ENCODE results near the gene SLC8B1. TPM values are rescaled to one million over a fixed set of nuclear protein-coding genes. Genes with fewer than 3 reads are reported as not detected.

Gene SLC8B1
- total RNA-seq, 1 donor from 2014 or later = 42.2 TPM

DNA sequence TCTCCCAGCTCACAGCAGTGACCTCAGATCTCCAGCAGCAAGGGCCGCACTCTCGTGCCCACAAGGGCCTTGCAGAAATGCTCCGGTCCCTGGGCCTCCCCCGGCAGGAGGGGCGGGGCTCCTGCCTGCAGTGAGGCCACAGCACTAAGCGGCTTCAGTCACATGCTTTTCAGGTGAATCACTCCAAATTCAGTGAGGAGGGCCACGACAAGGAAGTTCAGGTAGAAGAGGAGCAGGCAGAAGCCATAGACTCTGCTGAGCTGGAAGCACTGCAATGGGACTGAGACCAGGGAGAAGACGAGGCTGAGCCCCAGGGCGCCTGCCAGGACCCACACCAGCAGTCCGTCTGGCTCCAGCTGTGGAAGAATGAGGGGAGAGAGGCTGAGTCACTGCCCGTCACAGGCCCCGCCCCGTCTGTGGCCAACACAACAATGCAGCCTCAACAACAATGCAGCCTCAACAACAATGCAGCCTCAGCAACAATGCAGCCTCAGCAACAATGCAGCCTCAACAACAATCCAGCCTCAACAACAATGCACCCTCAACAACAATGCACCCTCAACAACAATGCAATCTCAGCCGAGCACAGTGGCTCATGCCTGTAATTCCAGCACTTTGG lies 35.2 kb downstream of the SLC8B1 start:
- Histone ChIP-seq H3K36me3 (peaks cover 0 to 49% of the 10 kb centered on the region in 2 donors), H3K4me3 (no peak overlapping the region), H3K9me3 (no peaks in the 10 kb centered on the region), H3K27ac (peak overlapping the region; percentile 78), H3K4me1 (peaks cover 30% of the 10 kb centered on the region), H3K27me3 (no peaks in the 10 kb centered on the region)
- intact Hi-C loops (cut with DNase I) = loop anchor here (10.0 kb wide), 1 partner anchor 105 kb away; no protein-coding TSS in a partner anchor
- TF ChIP-seq POLR2A (IDR thresholded peaks at IDR 0.05) (no peak), POLR2AphosphoS5 (IDR thresholded peaks at IDR 0.05; ENCODE audit: insufficient read depth in 1 of 2, low read depth in 1 of 2) (peak in 1 of 2 donors; percentile 50)
- DNase-seq (ENCODE audit: extremely low spot score in 2 of 2) = no peak

DNA sequence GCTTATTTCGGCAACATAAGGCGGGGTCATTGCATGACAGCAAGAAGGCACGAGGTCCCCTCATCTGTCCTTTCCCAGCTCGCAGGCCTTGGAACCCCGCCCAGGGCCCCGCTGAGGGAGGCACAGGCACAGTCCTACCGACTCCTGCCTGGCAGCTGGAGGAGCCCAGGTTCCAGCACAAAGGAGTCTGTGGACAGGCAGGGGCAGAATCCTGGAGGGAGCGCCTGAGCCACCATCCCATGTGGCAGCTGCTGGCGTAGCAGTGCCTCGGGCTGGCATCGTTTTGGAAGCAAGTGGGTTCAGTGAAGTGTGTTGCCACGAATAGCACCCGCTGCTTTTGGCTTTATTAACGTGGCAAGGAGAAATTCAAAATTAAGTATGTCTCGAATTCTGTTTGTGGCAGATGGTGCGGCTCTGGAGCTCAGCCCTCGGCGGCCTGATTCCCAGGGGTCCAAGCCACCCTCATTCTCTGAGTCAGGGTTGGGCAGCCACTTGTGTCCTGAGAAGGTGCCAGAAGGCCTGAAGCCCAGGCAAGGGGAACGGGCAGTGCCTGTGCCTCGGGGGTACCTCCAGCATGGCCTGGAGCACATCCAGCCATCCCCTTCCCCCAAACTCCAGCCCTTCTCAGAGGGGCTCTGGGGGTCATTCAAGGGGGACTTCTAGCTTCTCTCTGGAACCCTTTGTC lies 35.9 kb downstream of the SLC8B1 start:
- Histone ChIP-seq H3K27me3 (no peaks in the 10 kb centered on the region), H3K36me3 (peaks cover 0 to 47% of the 10 kb centered on the region in 2 donors), H3K4me3 (no peak overlapping the region), H3K9me3 (no peaks in the 10 kb centered on the region), H3K4me1 (peaks cover 30% of the 10 kb centered on the region), H3K27ac (peak overlapping the region; percentile 78)
- no peak for DNase-seq (ENCODE audit: extremely low spot score in 2 of 2)
- TF ChIP-seq POLR2AphosphoS5 (IDR thresholded peaks at IDR 0.05; ENCODE audit: insufficient read depth in 1 of 2, low read depth in 1 of 2) (no peak), POLR2A (IDR thresholded peaks at IDR 0.05) (no peak)
- TF ChIP-seq, protein P1, sequence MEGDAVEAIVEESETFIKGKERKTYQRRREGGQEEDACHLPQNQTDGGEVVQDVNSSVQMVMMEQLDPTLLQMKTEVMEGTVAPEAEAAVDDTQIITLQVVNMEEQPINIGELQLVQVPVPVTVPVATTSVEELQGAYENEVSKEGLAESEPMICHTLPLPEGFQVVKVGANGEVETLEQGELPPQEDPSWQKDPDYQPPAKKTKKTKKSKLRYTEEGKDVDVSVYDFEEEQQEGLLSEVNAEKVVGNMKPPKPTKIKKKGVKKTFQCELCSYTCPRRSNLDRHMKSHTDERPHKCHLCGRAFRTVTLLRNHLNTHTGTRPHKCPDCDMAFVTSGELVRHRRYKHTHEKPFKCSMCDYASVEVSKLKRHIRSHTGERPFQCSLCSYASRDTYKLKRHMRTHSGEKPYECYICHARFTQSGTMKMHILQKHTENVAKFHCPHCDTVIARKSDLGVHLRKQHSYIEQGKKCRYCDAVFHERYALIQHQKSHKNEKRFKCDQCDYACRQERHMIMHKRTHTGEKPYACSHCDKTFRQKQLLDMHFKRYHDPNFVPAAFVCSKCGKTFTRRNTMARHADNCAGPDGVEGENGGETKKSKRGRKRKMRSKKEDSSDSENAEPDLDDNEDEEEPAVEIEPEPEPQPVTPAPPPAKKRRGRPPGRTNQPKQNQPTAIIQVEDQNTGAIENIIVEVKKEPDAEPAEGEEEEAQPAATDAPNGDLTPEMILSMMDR (IDR thresholded peaks at IDR 0.05) = no peak
- intact Hi-C loops (cut with DNase I) = loop anchor here (10.0 kb wide), 1 partner anchor 104 kb away; no protein-coding TSS in a partner anchor

DNA sequence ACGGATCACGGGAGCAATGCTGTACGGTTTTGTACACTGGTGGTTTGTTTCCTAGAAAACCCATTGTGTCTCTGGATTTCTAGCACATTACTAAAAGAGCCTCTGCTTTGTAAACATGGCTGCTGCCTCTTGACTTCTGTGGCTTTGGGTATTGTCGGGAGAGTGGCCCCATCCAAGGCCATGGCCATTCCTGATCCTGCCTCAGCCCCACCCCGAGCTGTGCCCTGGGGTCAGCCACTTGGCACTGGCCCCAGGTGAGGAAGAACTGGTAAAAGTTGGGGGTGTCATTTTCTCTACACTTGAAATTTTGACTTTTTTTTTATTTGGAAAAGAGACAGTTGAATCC lies 36.5 kb downstream of the SLC8B1 start:
- Histone ChIP-seq H3K4me3 (no peak overlapping the region), H3K36me3 (peaks cover 0 to 46% of the 10 kb centered on the region in 2 donors)

DNA sequence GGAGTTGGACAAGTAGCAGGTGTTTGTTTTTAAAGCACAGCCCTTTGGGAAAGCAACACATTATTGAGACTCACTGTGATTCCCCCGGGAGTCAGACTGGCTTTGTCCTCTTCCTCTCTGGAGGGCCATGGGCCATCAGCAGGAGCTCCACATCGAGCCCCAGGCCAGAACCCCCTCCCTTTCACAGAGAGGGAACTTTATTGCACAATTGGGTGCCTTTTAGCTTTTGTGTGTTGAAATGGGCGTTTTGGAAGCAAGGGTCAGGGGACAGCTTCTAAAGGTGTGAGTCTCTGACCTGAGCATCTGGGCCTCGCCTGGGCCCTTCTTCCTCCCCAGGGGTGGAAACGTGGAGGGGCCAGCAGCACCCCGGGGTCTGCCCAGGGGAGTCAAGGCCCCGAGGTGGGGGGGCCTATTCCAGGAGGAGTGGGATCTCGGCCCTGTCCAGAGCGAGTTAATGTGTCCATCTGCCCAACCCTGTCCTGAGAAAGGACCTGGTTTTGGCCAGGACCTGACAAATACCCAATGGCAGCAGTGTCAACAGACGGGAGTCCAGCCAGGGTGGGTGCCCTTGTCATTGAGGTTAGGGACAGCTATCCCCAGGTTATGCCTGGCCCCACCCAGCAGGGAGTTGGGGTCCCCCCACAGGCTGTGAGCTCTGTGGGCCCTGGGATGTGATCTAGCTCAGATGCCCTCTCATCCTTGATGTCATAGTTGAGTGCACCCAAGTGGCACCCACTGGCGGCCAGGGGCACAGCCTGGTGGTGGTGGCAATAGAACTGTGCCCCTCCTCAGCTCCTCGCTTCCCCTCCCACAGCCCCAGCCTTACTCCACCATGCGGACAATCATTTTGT lies 37.1 kb downstream of the SLC8B1 start:
- Histone ChIP-seq H3K4me1 (peaks cover 30% of the 10 kb centered on the region), H3K27ac (peak overlapping the region; percentile 78), H3K36me3 (peaks cover 4 to 52% of the 10 kb centered on the region in 2 donors), H3K4me3 (no peak overlapping the region), H3K9me3 (no peaks in the 10 kb centered on the region), H3K27me3 (no peaks in the 10 kb centered on the region)
- intact Hi-C loops (cut with DNase I) = loop anchor here (10.0 kb wide), 1 partner anchor 103 kb away; no protein-coding TSS in a partner anchor
- TF ChIP-seq POLR2A (IDR thresholded peaks at IDR 0.05) (no peak), POLR2AphosphoS5 (IDR thresholded peaks at IDR 0.05; ENCODE audit: insufficient read depth in 1 of 2, low read depth in 1 of 2) (no peak)
- TF ChIP-seq, protein P1 (IDR thresholded peaks at IDR 0.05) = no peak
- DNase-seq (ENCODE audit: extremely low spot score in 2 of 2) = no peak

More for the DNA sequence above, 36.5 kb downstream of the SLC8B1 start:
- no peaks in the 10 kb centered on the region for H3K27me3 ChIP-seq
- TF ChIP-seq, protein P1 (IDR thresholded peaks at IDR 0.05) = no peak
- no peak for TF ChIP-seq POLR2AphosphoS5 (IDR thresholded peaks at IDR 0.05; ENCODE audit: insufficient read depth in 1 of 2, low read depth in 1 of 2)
- TF ChIP-seq POLR2A (IDR thresholded peaks at IDR 0.05) = no peak
- intact Hi-C loops (cut with DNase I) = loop anchor here (10.0 kb wide), 1 partner anchor 104 kb away; no protein-coding TSS in a partner anchor
- peak overlapping the region; percentile 78 for H3K27ac ChIP-seq
- peaks cover 30% of the 10 kb centered on the region for H3K4me1 ChIP-seq
- no peaks in the 10 kb centered on the region for H3K9me3 ChIP-seq
- no peak for DNase-seq (ENCODE audit: extremely low spot score in 2 of 2)

DNA sequence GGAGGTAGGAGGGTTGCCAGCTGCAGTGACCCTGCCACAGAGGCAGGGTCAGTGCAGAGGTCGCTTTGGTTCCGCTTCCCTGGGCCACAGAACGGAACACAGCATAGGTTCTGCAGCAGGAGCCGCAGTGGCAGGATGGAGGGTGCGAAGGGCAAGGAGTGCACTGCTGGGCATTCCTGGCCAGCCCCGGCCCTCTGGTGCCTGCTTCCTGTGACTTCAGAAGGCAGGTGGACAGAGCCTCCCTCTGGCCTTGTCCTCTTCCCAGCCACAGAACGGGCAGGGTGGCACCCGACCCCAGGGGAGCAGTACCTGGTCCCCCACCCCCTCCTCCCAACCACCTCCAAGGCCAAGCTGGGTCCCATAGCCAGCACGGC lies 37.7 kb downstream of the SLC8B1 start:
- peaks cover 30% of the 10 kb centered on the region for H3K4me1 ChIP-seq
- DNase-seq (ENCODE audit: extremely low spot score in 2 of 2) = no peak
- TF ChIP-seq POLR2A (IDR thresholded peaks at IDR 0.05) (no peak), POLR2AphosphoS5 (IDR thresholded peaks at IDR 0.05; ENCODE audit: insufficient read depth in 1 of 2, low read depth in 1 of 2) (no peak)
- TF ChIP-seq, protein P1 (IDR thresholded peaks at IDR 0.05) = no peak
- peaks cover 4 to 52% of the 10 kb centered on the region in 2 donors for H3K36me3 ChIP-seq
- H3K4me3 ChIP-seq = no peak overlapping the region
- H3K9me3 ChIP-seq = no peaks in the 10 kb centered on the region
- H3K27me3 ChIP-seq = no peaks in the 10 kb centered on the region
- peak overlapping the region; percentile 78 for H3K27ac ChIP-seq
- intact Hi-C loops (cut with DNase I) = loop anchor here (10.0 kb wide), 1 partner anchor 102 kb away; no protein-coding TSS in a partner anchor

Measured in vagina (tissue), 2 donors.